Neural progenitor cell (in vitro differentiated cells): ENCODE results near the gene MYL5.

ENCODE experiments used
- EZH2phosphoT487 ChIP-seq: fragments of 200-600 bp; sonication (generic); IDR thresholded peaks from 2 replicates; pipeline ENCODE4 v1.6.1; 2017; ENCODE audit warnings: antibody characterized with exemption
- TF ChIP-seq, protein P1 (sequence below): fragments of 200-600 bp; sonication (generic); IDR thresholded peaks from 2 replicates; pipeline ENCODE4 v1.5.1; 2017; ENCODE audit warnings: antibody characterized with exemption, mild to moderate bottlenecking

GRCh38 chr4:671769-672168 lies 2.6 kb upstream of the MYL5 start:
- TF ChIP-seq, protein P1, sequence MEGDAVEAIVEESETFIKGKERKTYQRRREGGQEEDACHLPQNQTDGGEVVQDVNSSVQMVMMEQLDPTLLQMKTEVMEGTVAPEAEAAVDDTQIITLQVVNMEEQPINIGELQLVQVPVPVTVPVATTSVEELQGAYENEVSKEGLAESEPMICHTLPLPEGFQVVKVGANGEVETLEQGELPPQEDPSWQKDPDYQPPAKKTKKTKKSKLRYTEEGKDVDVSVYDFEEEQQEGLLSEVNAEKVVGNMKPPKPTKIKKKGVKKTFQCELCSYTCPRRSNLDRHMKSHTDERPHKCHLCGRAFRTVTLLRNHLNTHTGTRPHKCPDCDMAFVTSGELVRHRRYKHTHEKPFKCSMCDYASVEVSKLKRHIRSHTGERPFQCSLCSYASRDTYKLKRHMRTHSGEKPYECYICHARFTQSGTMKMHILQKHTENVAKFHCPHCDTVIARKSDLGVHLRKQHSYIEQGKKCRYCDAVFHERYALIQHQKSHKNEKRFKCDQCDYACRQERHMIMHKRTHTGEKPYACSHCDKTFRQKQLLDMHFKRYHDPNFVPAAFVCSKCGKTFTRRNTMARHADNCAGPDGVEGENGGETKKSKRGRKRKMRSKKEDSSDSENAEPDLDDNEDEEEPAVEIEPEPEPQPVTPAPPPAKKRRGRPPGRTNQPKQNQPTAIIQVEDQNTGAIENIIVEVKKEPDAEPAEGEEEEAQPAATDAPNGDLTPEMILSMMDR = no peak
- TF ChIP-seq EZH2phosphoT487 = no peak
